CD14-positive monocyte (primary cell): ENCODE data around the gene PEX5L. TPM values are rescaled to one million over a fixed set of nuclear protein-coding genes. Genes with fewer than 3 reads are reported as not detected.

Experiments
- DNase-seq, 3 donors: peaks; one replicate each; pipeline ENCODE4 v3.0.0-alpha.2; 2011 to 2022
- H2AFZ ChIP-seq: 2 replicates; pipeline ENCODE4 v1.6.0; 2012; ENCODE audit warnings: mild to moderate bottlenecking, low read depth, low read length, inconsistent platforms; ENCODE audit not compliant: insufficient read depth, poor library complexity, severe bottlenecking
- H3K27ac ChIP-seq, 2 donors: 1 replicate in 1 of 2; 2 replicates in 1 of 2; pipeline ENCODE4 v1.5.1; 2012 to 2013; ENCODE audit warnings: low read length in 2 of 2, control low read depth in 1 of 2, inconsistent platforms in 1 of 2, low read depth in 1 of 2, mild to moderate bottlenecking in 1 of 2
- H3K27me3 ChIP-seq, 2 donors: one replicate each; pipeline versions ENCODE4 v1.6.0 to v1.6.1; 2011 to 2013; ENCODE audit warnings: low read length in 2 of 2; ENCODE audit not compliant: control insufficient read depth in 2 of 2, insufficient read depth in 2 of 2
- H3K36me3 ChIP-seq, 2 donors: replicated peaks in 1 of 2; 1 replicate in 1 of 2; 2 replicates in 1 of 2; pipeline versions ENCODE4 v1.5.1 to v1.6.1; 2012 to 2013; ENCODE audit warnings: low read length in 2 of 2, control low read depth in 1 of 2, inconsistent platforms in 1 of 2, mild to moderate bottlenecking in 1 of 2; ENCODE audit not compliant: insufficient read depth in 2 of 2, control insufficient read depth in 1 of 2
- H3K4me1 ChIP-seq, 2 donors: 1 replicate in 1 of 2; 2 replicates in 1 of 2; pipeline versions ENCODE4 v1.5.1 to v1.6.1; 2012 to 2013; ENCODE audit warnings: low read length in 2 of 2, control low read depth in 1 of 2, inconsistent platforms in 1 of 2, mild to moderate bottlenecking in 1 of 2, moderate library complexity in 1 of 2; ENCODE audit not compliant: insufficient read depth in 2 of 2, control insufficient read depth in 1 of 2
- H3K4me2 ChIP-seq: replicated peaks from 2 replicates; pipeline ENCODE3; 2012; ENCODE audit warnings: low read length, moderate library complexity, mild to moderate bottlenecking; ENCODE audit not compliant: poor library complexity, severe bottlenecking; ENCODE audit errors: extremely low read depth
- H3K4me3 ChIP-seq, 3 experiments: fragments of 200-600 bp in 1 of 3; sonication (generic) in 1 of 3; replicated peaks in 1 of 3; 1 replicate in 2 of 3; 2 replicates in 1 of 3; pipeline ENCODE4 v1.5.1; 2011 to 2013; ENCODE audit warnings: low read length in 3 of 3, mild to moderate bottlenecking in 3 of 3, control low read depth in 2 of 3, low read depth in 2 of 3, inconsistent platforms in 1 of 3, moderate library complexity in 1 of 3
- H3K79me2 ChIP-seq: 2 replicates; pipeline ENCODE4 v1.6.0; 2012; ENCODE audit warnings: mild to moderate bottlenecking, control low read depth, inconsistent platforms, low read length, moderate library complexity; ENCODE audit not compliant: insufficient read depth
- H3K9ac ChIP-seq: 2 replicates; pipeline ENCODE4 v1.6.0; 2017; ENCODE audit warnings: low read length, mild to moderate bottlenecking; ENCODE audit not compliant: insufficient read depth, poor library complexity, severe bottlenecking
- H3K9me3 ChIP-seq, 2 donors: replicated peaks in 1 of 2; 1 replicate in 1 of 2; 2 replicates in 1 of 2; pipeline versions ENCODE4 v1.5.1 to v1.6.1; 2012 to 2013; ENCODE audit warnings: low read length in 2 of 2, control low read depth in 1 of 2; ENCODE audit not compliant: control insufficient read depth in 1 of 2, insufficient read depth in 1 of 2
- H4K20me1 ChIP-seq: 2 replicates; pipeline ENCODE4 v1.6.0; 2012; ENCODE audit warnings: mild to moderate bottlenecking, low read length, control low read depth, moderate library complexity; ENCODE audit not compliant: insufficient read depth
- H3K27ac Mint-ChIP-seq, 7 donors: one replicate each; pipeline ENCODE4 v1.8.0; 2020; ENCODE audit warnings: mild to moderate bottlenecking in 7 of 7, mixed read lengths in 7 of 7, moderate library complexity in 6 of 7, inconsistent platforms in 2 of 7
- H3K27me3 Mint-ChIP-seq, 3 donors: one replicate each; pipeline ENCODE4 v1.8.0; 2021 to 2022; ENCODE audit warnings: low read depth in 3 of 3, mild to moderate bottlenecking in 3 of 3, mixed read lengths in 3 of 3, moderate library complexity in 3 of 3, inconsistent platforms in 1 of 3
- H3K36me3 Mint-ChIP-seq, 2 donors: one replicate each; pipeline ENCODE4 v1.8.0; 2020; ENCODE audit warnings: mixed read lengths in 2 of 2, inconsistent platforms in 1 of 2, mild to moderate bottlenecking in 1 of 2
- H3K4me1 Mint-ChIP-seq: one replicate; pipeline ENCODE4 v1.8.0; 2020; ENCODE audit warnings: mild to moderate bottlenecking, mixed read lengths
- H3K4me3 Mint-ChIP-seq, 2 donors: one replicate each; pipeline ENCODE4 v1.8.0; 2020; ENCODE audit warnings: mild to moderate bottlenecking in 2 of 2, mixed read lengths in 2 of 2, moderate library complexity in 1 of 2
- H3K9me3 Mint-ChIP-seq, 7 donors: one replicate each; pipeline ENCODE4 v1.8.0; 2020 to 2022; ENCODE audit warnings: mixed read lengths in 7 of 7, mild to moderate bottlenecking in 6 of 7, moderate library complexity in 6 of 7, inconsistent platforms in 2 of 7
- WGBS: methylation state at CpG from one replicate; pipeline ENCODE4 v1.1.5; 2013; ENCODE audit warnings: missing lambda C conversion rate; ENCODE audit not compliant: insufficient coverage; 5-methylcytosine and 5-hydroxymethylcytosine counted together
- intact Hi-C, 2 donors: fragments of 100-400 bp; cut with micrococcal nuclease; formaldehyde crosslinking; loops; one replicate each; pipeline versions ENCODE4 v1.15.0 to v1.15.1; 2023
- polyA plus RNA-seq, 3 donors: library from polyadenylated mRNA; depleted of rRNA in 1 of 3; unstranded in 2 of 3; stranded (reverse) in 1 of 3; fragments of 300-500 nt in 2 of 3; fragments of >200 nt in 1 of 3; fragmentation: Illumina TruSeq in 2 of 3; gene quantifications; 1 replicate in 2 of 3; 2 replicates in 1 of 3; pipeline ENCODE4 v1.2.3, GENCODE V29; 2012 to 2021
- TF ChIP-seq, protein P1 (sequence below): fragments of 200-600 bp; IDR thresholded peaks from one replicate; pipeline ENCODE4 v1.8.0; 2022; ENCODE audit warnings: antibody characterized with exemption, mild to moderate bottlenecking

PEX5L gene
- polyA plus RNA-seq, 3 donors = not detected

GRCh38 chr3:179811321-179812095 is 225.2 kb downstream of the PEX5L start:
- peaks cover 0 to 3% (median 2%) of the 10 kb centered on the region in 3 donors for H3K27me3 Mint-ChIP-seq
- intact Hi-C loops = no loop called here
- peaks cover 0 to 3% (median 0%) of the 10 kb centered on the region in 7 donors for H3K9me3 Mint-ChIP-seq
- no peaks in the 10 kb centered on the region for H3K79me2 ChIP-seq
- H3K4me1 Mint-ChIP-seq = peaks cover 6% of the 10 kb centered on the region
- DNase-seq = peak; percentile 3 to 41 (median 13)
- H3K4me1 ChIP-seq = no peaks in the 10 kb centered on the region
- H4K20me1 ChIP-seq = no peaks in the 10 kb centered on the region
- no peak overlapping the region for H3K27ac Mint-ChIP-seq
- no peaks in the 10 kb centered on the region for H3K27me3 ChIP-seq
- H3K9ac ChIP-seq = no peak overlapping the region
- no peak overlapping the region for H3K4me3 ChIP-seq
- H3K36me3 Mint-ChIP-seq = no peaks in the 10 kb centered on the region
- no peak overlapping the region for H3K4me3 Mint-ChIP-seq
- no peaks in the 10 kb centered on the region for H3K36me3 ChIP-seq
- no peak overlapping the region for H3K27ac ChIP-seq
- H3K9me3 ChIP-seq = no peaks in the 10 kb centered on the region
- H3K4me2 ChIP-seq = no peak overlapping the region
- TF ChIP-seq, protein P1, sequence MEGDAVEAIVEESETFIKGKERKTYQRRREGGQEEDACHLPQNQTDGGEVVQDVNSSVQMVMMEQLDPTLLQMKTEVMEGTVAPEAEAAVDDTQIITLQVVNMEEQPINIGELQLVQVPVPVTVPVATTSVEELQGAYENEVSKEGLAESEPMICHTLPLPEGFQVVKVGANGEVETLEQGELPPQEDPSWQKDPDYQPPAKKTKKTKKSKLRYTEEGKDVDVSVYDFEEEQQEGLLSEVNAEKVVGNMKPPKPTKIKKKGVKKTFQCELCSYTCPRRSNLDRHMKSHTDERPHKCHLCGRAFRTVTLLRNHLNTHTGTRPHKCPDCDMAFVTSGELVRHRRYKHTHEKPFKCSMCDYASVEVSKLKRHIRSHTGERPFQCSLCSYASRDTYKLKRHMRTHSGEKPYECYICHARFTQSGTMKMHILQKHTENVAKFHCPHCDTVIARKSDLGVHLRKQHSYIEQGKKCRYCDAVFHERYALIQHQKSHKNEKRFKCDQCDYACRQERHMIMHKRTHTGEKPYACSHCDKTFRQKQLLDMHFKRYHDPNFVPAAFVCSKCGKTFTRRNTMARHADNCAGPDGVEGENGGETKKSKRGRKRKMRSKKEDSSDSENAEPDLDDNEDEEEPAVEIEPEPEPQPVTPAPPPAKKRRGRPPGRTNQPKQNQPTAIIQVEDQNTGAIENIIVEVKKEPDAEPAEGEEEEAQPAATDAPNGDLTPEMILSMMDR = peak; percentile 63
- H2AFZ ChIP-seq = no peak overlapping the region
- WGBS = 20% methylated on average over 1 of the region's 9 CpGs

DNA sequence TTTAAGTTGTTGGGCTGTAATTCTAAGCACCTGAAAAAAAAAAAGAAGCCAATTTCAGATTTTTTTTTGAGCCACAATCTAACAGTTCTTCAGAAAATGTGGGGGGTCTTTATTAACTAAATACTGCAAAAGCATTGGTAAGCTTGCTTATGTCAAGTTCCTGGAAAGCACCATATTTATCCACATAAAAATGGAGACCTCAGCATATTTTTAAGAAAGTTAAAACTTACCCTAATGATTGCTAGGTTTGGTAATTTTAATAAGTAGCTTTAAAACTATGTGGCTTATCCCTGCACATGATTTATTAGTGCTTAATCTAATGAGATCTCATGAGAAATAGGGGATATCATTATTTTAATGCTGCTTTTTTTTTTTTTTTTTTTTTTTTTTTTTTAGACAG is 227.1 kb downstream of the PEX5L start:
- no peak overlapping the region for H3K4me3 ChIP-seq
- no peak overlapping the region for H3K4me2 ChIP-seq
- no peak overlapping the region for H2AFZ ChIP-seq
- Mint-ChIP-seq H3K27ac (no peak overlapping the region), H3K36me3 (no peaks in the 10 kb centered on the region), H3K27me3 (peaks cover 0 to 4% (median 3%) of the 10 kb centered on the region in 3 donors), H3K4me1 (peaks cover 6% of the 10 kb centered on the region), H3K9me3 (peaks cover 0 to 3% (median 0%) of the 10 kb centered on the region in 7 donors), H3K4me3 (no peak overlapping the region)
- H3K9me3 ChIP-seq = no peaks in the 10 kb centered on the region
- H3K27me3 ChIP-seq = no peaks in the 10 kb centered on the region
- no peaks in the 10 kb centered on the region for H3K36me3 ChIP-seq
- H3K4me1 ChIP-seq = no peaks in the 10 kb centered on the region
- H4K20me1 ChIP-seq = no peaks in the 10 kb centered on the region
- DNase-seq = no peak
- no peak overlapping the region for H3K9ac ChIP-seq
- H3K79me2 ChIP-seq = no peaks in the 10 kb centered on the region
- intact Hi-C loops = no loop called here
- TF ChIP-seq, protein P1 = no peak
- H3K27ac ChIP-seq = no peak overlapping the region
